Measurements from ENCODE around the gene ZBTB5. TPM values are rescaled to one million over a fixed set of nuclear protein-coding genes. Genes with fewer than 3 reads are reported as not detected.

The ZBTB5 gene
- total RNA-seq, 1 experiment from 2014 or later = 16.7 TPM

- Mint-ChIP-seq H3K9me3 (no peaks in the 10 kb centered on the region), H3K4me1 (0 out of 2 replicates have a peak, but pooled peaks cover 3% of the 10 kb centered on the region), H3K36me3 (peaks cover 30% of the 10 kb centered on the region), H3K4me3 (no peak overlapping the region), H3K27me3 (ENCODE audit: low read depth) (no peaks in the 10 kb centered on the region), H3K27ac (peak overlapping the region; percentile 72; the same call in 1 of the 2 replicates)
- DNase-seq (ENCODE audit: low spot score) (no peak), ATAC-seq (no peak)
- TF ChIP-seq FOXP4 (CRISPR knock-in tag; IDR thresholded peaks at IDR 0.05) (no peak), GABPB1 (CRISPR knock-in tag; IDR thresholded peaks at IDR 0.05) (peak; percentile 99)
- CTCF ChIA-PET = no interaction called here
- POLR2A ChIA-PET = no interaction called here
Measured at GRCh38 chr9:37508135-37508833, 43.0 kb upstream of the ZBTB5 start.

GRCh38 chr9:37507566-37508134 is 42.4 kb upstream of the ZBTB5 start:
- ATAC-seq (no peak), DNase-seq (ENCODE audit: low spot score) (no peak)
- 0 out of 2 replicates have a peak, but pooled peaks cover 3% of the 10 kb centered on the region for H3K4me1 Mint-ChIP-seq
- POLR2A ChIA-PET = no interaction called here
- no peak overlapping the region for H3K27ac Mint-ChIP-seq
- CTCF ChIA-PET = no interaction called here
- H3K4me3 Mint-ChIP-seq = no peak overlapping the region
- peaks cover 37% of the 10 kb centered on the region for H3K36me3 Mint-ChIP-seq
- H3K27me3 Mint-ChIP-seq (ENCODE audit: low read depth) = no peaks in the 10 kb centered on the region
- H3K9me3 Mint-ChIP-seq = no peaks in the 10 kb centered on the region
- TF ChIP-seq ATF1 (CRISPR knock-in tag; IDR thresholded peaks at IDR 0.05) (no peak), IRF2 (CRISPR knock-in tag; IDR thresholded peaks at IDR 0.05; ENCODE audit: borderline replicate concordance, low read depth) (no peak), PRDM15 (CRISPR knock-in tag; IDR thresholded peaks at IDR 0.05) (no peak), ATF6 (CRISPR knock-in tag; IDR thresholded peaks at IDR 0.05) (no peak), RORB (CRISPR knock-in tag; IDR thresholded peaks at IDR 0.05) (no peak), ZNF423 (CRISPR knock-in tag; IDR thresholded peaks at IDR 0.05) (no peak), ZSCAN18 (CRISPR knock-in tag; IDR thresholded peaks at IDR 0.05) (no peak), CDX4 (CRISPR knock-in tag; IDR thresholded peaks at IDR 0.05; ENCODE audit: borderline replicate concordance) (no peak), ZNF138 (CRISPR knock-in tag; conservative IDR thresholded peaks at IDR 0.05) (no peak), ZBTB21 (CRISPR knock-in tag; IDR thresholded peaks at IDR 0.05; ENCODE audit: borderline replicate concordance) (no peak), ZNF232 (CRISPR knock-in tag; IDR thresholded peaks at IDR 0.05) (no peak), ATF3 (CRISPR knock-in tag; conservative IDR thresholded peaks at IDR 0.05) (no peak), SOX15 (CRISPR knock-in tag; IDR thresholded peaks at IDR 0.05) (no peak), ARID4B (CRISPR knock-in tag; IDR thresholded peaks at IDR 0.05; ENCODE audit: borderline replicate concordance) (no peak), ELF4 (CRISPR knock-in tag; IDR thresholded peaks at IDR 0.05; ENCODE audit: low read depth) (no peak)
